Measurements from ENCODE around the gene IRF2BPL.

Gene IRF2BPL

GRCh38 chr14:77052281-77053044, 24.0 kb upstream of the IRF2BPL start:
- CTCF ChIA-PET, result interaction anchor here (0.7 to 24.1 kb wide), 24 partner anchors 8 to 177 kb away, joined by 3 to 661 read pairs (median 8); partner anchors contain the start of gene IRF2BPL
- POLR2A ChIA-PET, result no interaction called here
- DNase-seq (ENCODE audit: low read depth, low spot score), result no peak
- TF ChIP-seq CTCF (IDR thresholded peaks at IDR 0.05; ENCODE audit: insufficient read depth, low read length, missing control alignments), result no peak
- no peak overlapping the region for H3K4me3 ChIP-seq (ENCODE audit: low read depth, low read length)

DNA sequence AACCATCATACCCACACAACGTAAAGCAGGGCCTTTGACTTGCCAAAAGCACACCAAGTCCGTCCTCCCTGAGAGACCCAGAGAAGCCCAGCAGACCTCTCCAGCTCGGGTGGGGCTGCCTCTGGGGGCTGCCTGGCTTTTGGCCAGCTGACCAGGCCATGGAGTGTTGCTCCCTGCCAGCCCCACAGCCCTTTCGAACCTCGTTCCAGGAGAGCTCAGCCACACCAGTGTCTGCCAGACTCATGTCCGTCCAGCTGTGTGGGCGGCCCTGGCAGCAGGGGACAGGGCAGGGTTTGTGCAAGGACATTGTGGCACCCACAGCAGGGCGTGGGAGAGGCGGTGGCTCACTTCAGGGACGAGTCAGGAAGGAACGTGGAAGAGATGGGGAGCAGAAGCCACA, 22.6 kb upstream of the IRF2BPL start:
- CTCF ChIA-PET, result interaction anchor here (1.2 to 24.1 kb wide), 6 partner anchors 9 to 176 kb away, joined by 4 to 661 read pairs (median 50); partner anchors contain the start of gene IRF2BPL
- H3K4me3 ChIP-seq (ENCODE audit: low read depth, low read length), result no peak overlapping the region
- POLR2A ChIA-PET, result no interaction called here
- no peak for TF ChIP-seq CTCF (IDR thresholded peaks at IDR 0.05; ENCODE audit: insufficient read depth, low read length, missing control alignments)
- DNase-seq (ENCODE audit: low read depth, low spot score), result no peak

- CTCF ChIA-PET, result interaction anchor here (1.0 to 24.1 kb wide), 8 partner anchors 7 to 147 kb away, joined by 3 to 661 read pairs (median 12); no protein-coding TSS in a partner anchor
- no peak overlapping the region for H3K4me3 ChIP-seq (ENCODE audit: low read depth, low read length)
- no peak for TF ChIP-seq CTCF (IDR thresholded peaks at IDR 0.05; ENCODE audit: insufficient read depth, low read length, missing control alignments)
- POLR2A ChIA-PET, result no interaction called here
- DNase-seq (ENCODE audit: low read depth, low spot score), result no peak
These were observed 18.2 kb upstream of the IRF2BPL start for GRCh38 chr14:77046721-77047120.

GRCh38 chr14:77045238-77046162, 17.0 kb upstream of the IRF2BPL start:
- ChIA-PET CTCF (interaction anchor here (1.0 to 24.1 kb wide), 11 partner anchors 9 to 171 kb away, joined by 3 to 661 read pairs (median 4); no protein-coding TSS in a partner anchor), POLR2A (interaction anchor here (0.7 to 7.4 kb wide), 5 partner anchors 12 to 127 kb away, joined by 3 to 55 read pairs (median 4); partner anchors contain the start of gene IRF2BPL)
- H3K4me3 ChIP-seq (ENCODE audit: low read depth, low read length), result no peak overlapping the region
- no peak for TF ChIP-seq CTCF (IDR thresholded peaks at IDR 0.05; ENCODE audit: insufficient read depth, low read length, missing control alignments)
- DNase-seq (ENCODE audit: low read depth, low spot score), result no peak

- ChIA-PET POLR2A (interaction anchor here (0.7 to 7.4 kb wide), 5 partner anchors 11 to 126 kb away, joined by 3 to 55 read pairs (median 4); partner anchors contain the start of gene IRF2BPL), CTCF (interaction anchor here (1.1 to 24.1 kb wide), 9 partner anchors 9 to 170 kb away, joined by 3 to 661 read pairs (median 21); no protein-coding TSS in a partner anchor)
- no peak for TF ChIP-seq CTCF (IDR thresholded peaks at IDR 0.05; ENCODE audit: insufficient read depth, low read length, missing control alignments)
- DNase-seq (ENCODE audit: low read depth, low spot score), result no peak
- H3K4me3 ChIP-seq (ENCODE audit: low read depth, low read length), result no peak overlapping the region
These were observed 16.3 kb upstream of the IRF2BPL start for GRCh38 chr14:77044783-77045237.

Data from AG04449 (cell line).